Peyer's patch (tissue), 4 donors: ENCODE results near the gene GOSR2.

Experiments used
- CTCF ChIP-seq, 6 experiments: fragments of 450-650 bp in 4 of 6; fragments of 200-600 bp in 2 of 6; sonication (generic) in 1 of 6; IDR thresholded peaks; one replicate each; pipeline ENCODE4 v1.5.1; 2017 to 2019; ENCODE audit warnings: antibody characterized with exemption in 6 of 6, mild to moderate bottlenecking in 3 of 6, moderate library complexity in 1 of 6
- POLR2A ChIP-seq, 2 donors: fragments of 450-650 bp; IDR thresholded peaks; one replicate each; pipeline ENCODE4 v1.5.1; 2017; ENCODE audit warnings: antibody characterized with exemption in 2 of 2, mild to moderate bottlenecking in 2 of 2, moderate library complexity in 2 of 2

GRCh38 chr17:46875849-46876352, 47.1 kb upstream of the GOSR2 start:
- no peak for TF ChIP-seq CTCF (IDR thresholded peaks at IDR 0.05)
- TF ChIP-seq POLR2A (IDR thresholded peaks at IDR 0.05), result no peak
